OCI-LY7 (cell line): ENCODE data around the gene COPA.

Experiments used
- EZH2phosphoT487 ChIP-seq: fragments of 200-600 bp; sonication (generic); IDR thresholded peaks from 2 replicates; pipeline ENCODE4 v1.6.1; 2018; ENCODE audit warnings: low read depth, borderline replicate concordance, mild to moderate bottlenecking, mixed run types, antibody characterized with exemption, low read length, moderate library complexity, mixed read lengths
- TF ChIP-seq, protein P1 (sequence below): fragments of 200-600 bp; sonication (generic); conservative IDR thresholded peaks from 2 replicates; pipeline ENCODE4 v1.5.1; 2014; ENCODE audit warnings: mild to moderate bottlenecking, antibody characterized with exemption, low read length, moderate library complexity, mixed read lengths

DNA sequence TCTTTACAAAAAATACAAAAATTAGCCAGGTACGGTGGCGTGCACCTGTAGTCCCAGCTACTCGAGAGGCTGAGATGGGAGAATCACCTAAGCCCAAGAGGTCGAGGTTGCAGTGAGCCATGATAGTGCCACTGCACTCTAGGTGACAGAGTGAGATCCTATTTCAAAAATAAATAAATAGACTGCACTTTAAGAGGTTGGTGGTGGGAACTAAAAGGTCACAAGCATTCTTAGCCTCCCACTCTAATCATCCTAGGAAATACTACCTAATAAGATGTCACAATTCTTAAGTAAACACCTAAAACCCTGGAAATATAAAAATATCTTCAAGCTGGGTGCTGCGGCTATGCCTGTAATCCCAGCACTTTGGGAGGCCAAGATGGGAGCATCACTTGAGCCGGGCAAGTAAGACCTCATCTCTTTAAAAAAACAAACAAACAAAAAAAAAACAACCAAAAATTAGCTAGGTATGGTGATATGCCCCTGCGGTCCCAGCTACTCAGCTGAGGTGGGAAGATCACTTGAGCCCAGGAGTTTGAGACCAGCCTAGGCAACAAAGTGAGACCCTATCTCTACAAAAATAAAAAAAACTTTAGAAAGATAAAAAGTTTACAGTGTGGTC lies 84.8 kb downstream of the COPA start:
- TF ChIP-seq, protein P1, sequence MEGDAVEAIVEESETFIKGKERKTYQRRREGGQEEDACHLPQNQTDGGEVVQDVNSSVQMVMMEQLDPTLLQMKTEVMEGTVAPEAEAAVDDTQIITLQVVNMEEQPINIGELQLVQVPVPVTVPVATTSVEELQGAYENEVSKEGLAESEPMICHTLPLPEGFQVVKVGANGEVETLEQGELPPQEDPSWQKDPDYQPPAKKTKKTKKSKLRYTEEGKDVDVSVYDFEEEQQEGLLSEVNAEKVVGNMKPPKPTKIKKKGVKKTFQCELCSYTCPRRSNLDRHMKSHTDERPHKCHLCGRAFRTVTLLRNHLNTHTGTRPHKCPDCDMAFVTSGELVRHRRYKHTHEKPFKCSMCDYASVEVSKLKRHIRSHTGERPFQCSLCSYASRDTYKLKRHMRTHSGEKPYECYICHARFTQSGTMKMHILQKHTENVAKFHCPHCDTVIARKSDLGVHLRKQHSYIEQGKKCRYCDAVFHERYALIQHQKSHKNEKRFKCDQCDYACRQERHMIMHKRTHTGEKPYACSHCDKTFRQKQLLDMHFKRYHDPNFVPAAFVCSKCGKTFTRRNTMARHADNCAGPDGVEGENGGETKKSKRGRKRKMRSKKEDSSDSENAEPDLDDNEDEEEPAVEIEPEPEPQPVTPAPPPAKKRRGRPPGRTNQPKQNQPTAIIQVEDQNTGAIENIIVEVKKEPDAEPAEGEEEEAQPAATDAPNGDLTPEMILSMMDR, result no peak
- no peak for TF ChIP-seq EZH2phosphoT487
